Measurements from ENCODE around the gene SNRNP27. TPM values are rescaled to one million over a fixed set of nuclear protein-coding genes. Genes with fewer than 3 reads are reported as not detected.
A peak's percentile ranks its signal among the peaks of the same experiment; 100 is the strongest.
"Not testable (repeated sequence)": the region's sequence is repeated elsewhere in the genome, so short reads cannot be mapped to it uniquely, and the experiment has no call there.

SNRNP27 gene
- total RNA-seq, 1 experiment from 2014 or later = 46.5 TPM

- H3K4me3 ChIP-seq = no peak overlapping the region
- no peak for DNase-seq
- H3K36me3 ChIP-seq = peaks cover 39% of the 10 kb centered on the region
- H3K9me3 ChIP-seq = no peaks in the 10 kb centered on the region
- H3K27me3 ChIP-seq = no peaks in the 10 kb centered on the region
These were observed 44.2 kb downstream of the SNRNP27 start for GRCh38 chr2:69937968-69938367.

DNA sequence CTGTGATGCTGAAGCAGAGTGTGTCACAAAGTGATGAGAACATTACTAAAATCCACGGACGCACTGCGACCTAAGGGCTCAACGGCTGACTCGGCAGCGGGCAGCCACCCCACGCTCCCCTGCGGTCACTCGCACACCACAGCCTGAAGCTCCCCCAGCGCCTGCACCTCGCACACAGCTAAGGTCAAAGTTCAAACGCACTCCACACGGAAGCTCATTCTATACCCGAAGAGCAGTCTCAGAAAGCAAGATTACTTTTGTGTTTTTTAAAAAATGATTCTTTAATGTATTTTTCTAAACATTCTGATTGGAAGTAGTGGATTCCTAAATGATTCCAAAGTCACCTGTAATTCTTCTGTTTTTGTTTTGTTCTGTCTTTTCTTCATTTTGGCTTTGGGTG, 46.0 kb downstream of the SNRNP27 start:
- Histone ChIP-seq H3K27me3 (no peaks in the 10 kb centered on the region), H3K9me3 (no peaks in the 10 kb centered on the region), H3K4me3 (no peak overlapping the region), H3K36me3 (peaks cover 44% of the 10 kb centered on the region)
- no peak for DNase-seq

GRCh38 chr2:69940691-69941090, 46.9 kb downstream of the SNRNP27 start:
- H3K4me3 ChIP-seq = no peak overlapping the region
- H3K9me3 ChIP-seq = no peaks in the 10 kb centered on the region
- DNase-seq = no peak
- H3K27me3 ChIP-seq = no peaks in the 10 kb centered on the region
- H3K36me3 ChIP-seq = peaks cover 37% of the 10 kb centered on the region

- no peak for DNase-seq
- Histone ChIP-seq H3K36me3 (peaks cover 28% of the 10 kb centered on the region), H3K27me3 (no peaks in the 10 kb centered on the region), H3K4me3 (no peak overlapping the region), H3K9me3 (no peaks in the 10 kb centered on the region)
These were observed 49.5 kb downstream of the SNRNP27 start for GRCh38 chr2:69943000-69943842.

- Histone ChIP-seq H3K27me3 (no peaks in the 10 kb centered on the region), H3K36me3 (peaks cover 21% of the 10 kb centered on the region), H3K4me3 (no peak overlapping the region), H3K9me3 (no peaks in the 10 kb centered on the region)
- DNase-seq = no peak
These were observed 50.2 kb downstream of the SNRNP27 start for GRCh38 chr2:69943843-69944525.

GRCh38 chr2:69944756-69945155, 51.0 kb downstream of the SNRNP27 start:
- H3K36me3 ChIP-seq = peaks cover 13% of the 10 kb centered on the region
- DNase-seq = no peak
- no peak overlapping the region for H3K4me3 ChIP-seq
- H3K27me3 ChIP-seq = no peaks in the 10 kb centered on the region
- H3K9me3 ChIP-seq = no peaks in the 10 kb centered on the region

GRCh38 chr2:69945441-69945840, 51.7 kb downstream of the SNRNP27 start:
- Histone ChIP-seq H3K9me3 (no peaks in the 10 kb centered on the region), H3K36me3 (peaks cover 9% of the 10 kb centered on the region), H3K27me3 (no peaks in the 10 kb centered on the region), H3K4me3 (no peak overlapping the region)
- DNase-seq = no peak

DNA sequence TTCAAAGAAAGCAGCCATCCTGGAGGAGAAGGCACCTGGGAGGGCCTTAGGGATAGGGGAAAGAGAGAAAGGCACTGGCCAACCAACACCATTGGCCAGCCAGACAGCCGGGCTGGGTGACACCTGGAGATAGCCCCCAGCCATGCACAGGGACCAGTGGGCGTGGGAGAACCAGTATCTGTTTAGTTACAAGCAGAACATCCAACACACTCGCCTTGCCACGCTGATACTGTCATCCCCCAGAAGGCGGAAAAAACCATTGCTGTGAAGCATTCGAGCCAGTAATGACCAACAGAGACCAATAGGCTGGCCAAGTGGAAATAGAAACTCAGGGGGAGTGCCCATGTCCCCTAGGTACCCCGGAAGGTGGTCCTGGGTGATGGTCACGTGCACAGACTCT, 52.2 kb downstream of the SNRNP27 start:
- Histone ChIP-seq H3K4me3 (no peak overlapping the region), H3K9me3 (no peaks in the 10 kb centered on the region), H3K36me3 (peaks cover 8% of the 10 kb centered on the region), H3K27me3 (no peaks in the 10 kb centered on the region)
- no peak for DNase-seq

GRCh38 chr2:69946351-69947324, 52.9 kb downstream of the SNRNP27 start:
- H3K27me3 ChIP-seq = no peaks in the 10 kb centered on the region
- H3K4me3 ChIP-seq = no peak overlapping the region

DNA sequence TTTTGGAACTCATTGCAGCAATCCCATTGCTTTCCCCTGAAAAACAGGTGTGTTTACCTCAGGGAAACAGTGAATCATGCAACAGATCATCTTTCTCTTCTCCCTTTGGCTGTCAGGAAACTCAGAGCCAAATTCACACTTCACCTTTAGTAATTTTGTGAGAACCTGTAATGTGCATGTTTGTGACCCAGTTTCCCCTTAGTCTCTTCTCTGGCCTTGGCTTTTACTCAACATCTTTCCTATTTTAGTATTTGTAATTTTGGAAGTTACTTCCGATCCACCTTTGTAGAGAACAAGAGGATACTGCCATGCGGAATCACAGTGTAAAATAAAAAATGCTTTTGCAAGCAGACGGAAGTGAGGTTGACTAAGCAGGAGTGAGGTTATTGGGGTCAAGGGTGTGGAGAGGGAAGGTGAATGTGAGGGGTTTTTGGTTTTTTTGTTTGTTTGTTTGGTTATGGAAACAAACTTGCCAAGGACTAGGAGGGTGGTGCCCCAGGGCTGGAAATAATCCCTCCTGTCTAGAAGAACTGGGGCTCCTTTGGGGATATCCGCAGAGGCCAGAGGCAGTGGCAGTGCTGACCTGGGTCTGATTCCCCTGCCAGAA, 53.7 kb downstream of the SNRNP27 start:
- no peak overlapping the region for H3K4me3 ChIP-seq
- no peak for DNase-seq
- peaks cover 5% of the 10 kb centered on the region for H3K36me3 ChIP-seq

More at GRCh38 chr2:69946351-69947324, 52.9 kb downstream of the SNRNP27 start:
- DNase-seq = peak; percentile 64
- H3K36me3 ChIP-seq = peaks cover 8% of the 10 kb centered on the region
- H3K9me3 ChIP-seq = no peaks in the 10 kb centered on the region

GRCh38 chr2:69948032-69948962, 54.5 kb downstream of the SNRNP27 start:
- no peak for DNase-seq
- Histone ChIP-seq H3K9me3 (no peaks in the 10 kb centered on the region), H3K4me3 (no peak overlapping the region), H3K36me3 (peaks cover 5% of the 10 kb centered on the region), H3K27me3 (no peaks in the 10 kb centered on the region)

More for the DNA sequence above, 53.7 kb downstream of the SNRNP27 start:
- no peaks in the 10 kb centered on the region for H3K27me3 ChIP-seq
- H3K9me3 ChIP-seq = no peaks in the 10 kb centered on the region

DNA sequence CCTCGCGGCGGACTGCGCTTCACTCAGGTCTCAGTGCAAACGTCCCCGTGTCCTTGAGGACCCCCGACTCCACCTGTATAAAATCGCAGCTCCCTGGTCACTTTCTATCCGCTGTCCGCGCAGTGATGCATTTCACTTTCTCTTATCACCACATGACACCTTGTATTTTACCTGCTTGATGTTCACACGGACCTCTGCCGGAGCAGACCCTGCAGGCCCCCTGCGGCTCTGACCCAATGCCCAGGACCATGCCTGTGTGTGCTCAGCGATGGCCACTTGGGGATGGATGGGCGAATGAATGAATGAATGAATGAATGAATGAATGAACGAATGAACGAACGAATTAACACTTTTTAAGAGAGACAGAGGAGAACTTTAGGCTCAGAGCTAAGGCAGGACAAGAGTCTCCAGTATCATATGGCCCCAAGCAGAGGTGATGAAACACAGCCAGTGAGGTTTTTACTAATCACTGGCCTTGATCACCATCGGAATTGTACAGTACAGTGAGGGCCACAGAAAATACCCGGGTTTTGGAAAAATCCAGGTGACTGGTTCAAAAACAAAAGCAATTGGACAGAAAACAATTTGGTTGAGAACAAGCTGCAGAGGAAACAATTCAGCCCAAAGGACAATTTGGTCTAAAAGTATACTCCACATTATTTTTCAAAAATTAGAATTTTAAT, 55.3 kb downstream of the SNRNP27 start:
- Histone ChIP-seq H3K4me3 (no peak overlapping the region), H3K27me3 (no peaks in the 10 kb centered on the region), H3K36me3 (no peaks in the 10 kb centered on the region), H3K9me3 (no peaks in the 10 kb centered on the region)
- DNase-seq = no peak

DNA sequence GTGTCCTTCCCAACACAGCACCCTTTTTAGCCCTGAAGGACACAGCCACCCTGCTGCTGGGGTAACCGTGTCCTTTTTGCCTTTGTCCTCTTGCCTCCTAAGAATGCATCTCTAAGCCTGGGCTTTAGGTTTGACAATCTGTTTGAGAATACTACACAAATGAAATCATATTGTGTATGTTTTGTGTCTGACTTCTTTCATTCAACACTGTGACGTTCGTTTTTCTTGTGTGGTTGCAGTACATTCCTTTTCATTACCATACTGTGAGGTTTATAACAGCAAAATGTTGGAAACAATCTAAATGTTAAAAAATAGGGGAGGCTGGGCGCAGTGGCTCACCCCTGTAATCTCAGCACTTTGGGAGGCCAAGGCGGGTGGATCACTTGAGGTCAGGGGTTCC, 56.5 kb downstream of the SNRNP27 start:
- Histone ChIP-seq H3K9me3 (no peaks in the 10 kb centered on the region), H3K4me3 (no peak overlapping the region), H3K36me3 (no peaks in the 10 kb centered on the region), H3K27me3 (no peaks in the 10 kb centered on the region)
- no peak for DNase-seq

GRCh38 chr2:69950671-69951070, 56.9 kb downstream of the SNRNP27 start:
- H3K27me3 ChIP-seq, H3K4me3 ChIP-seq, DNase-seq, H3K9me3 ChIP-seq, H3K36me3 ChIP-seq: not testable (repeated sequence)

All from MG63 (cell line).